GM21737 (cell line): ENCODE measurements around the gene OGFOD3.
A peak's percentile ranks its signal among the peaks of the same experiment; 100 is the strongest.
"Not testable (repeated sequence)": the region's sequence is repeated elsewhere in the genome, so short reads cannot be mapped to it uniquely, and the experiment has no call there.

Source experiments
- ATAC-seq: cut with Tn5 transposase; IDR thresholded peaks from one replicate; pipeline ENCODE4 v1.9.1; 2021; ENCODE audit warnings: mild to moderate bottlenecking, moderate library complexity; ENCODE audit not compliant: unreplicated experiment

The OGFOD3 gene

DNA sequence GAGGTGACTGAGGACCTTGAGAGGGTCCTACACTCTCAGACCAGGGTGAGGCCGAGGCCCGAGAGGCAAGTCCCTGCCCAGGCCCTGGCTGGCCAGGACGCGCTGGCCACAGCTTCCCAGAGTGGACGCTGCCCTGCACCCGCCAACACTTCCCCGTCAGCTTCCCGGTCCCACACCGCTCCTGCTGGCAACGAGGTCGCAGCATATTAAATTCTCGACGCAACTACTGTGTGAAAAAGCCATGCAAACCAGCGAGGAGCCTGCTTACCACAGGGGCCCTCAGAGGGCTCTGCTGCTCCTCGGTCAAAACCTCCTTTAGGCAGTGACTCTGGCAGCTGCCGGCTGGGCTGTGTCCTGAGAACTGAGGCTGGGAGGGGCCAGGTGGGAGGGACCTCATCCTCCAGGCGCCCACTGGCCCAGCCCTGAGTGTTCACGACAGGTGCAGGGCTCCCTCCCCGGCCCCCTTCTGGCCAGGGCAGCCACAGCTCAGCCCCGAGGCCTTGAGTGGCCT is 61.5 kb downstream of the OGFOD3 start:
- no peak for ATAC-seq

DNA sequence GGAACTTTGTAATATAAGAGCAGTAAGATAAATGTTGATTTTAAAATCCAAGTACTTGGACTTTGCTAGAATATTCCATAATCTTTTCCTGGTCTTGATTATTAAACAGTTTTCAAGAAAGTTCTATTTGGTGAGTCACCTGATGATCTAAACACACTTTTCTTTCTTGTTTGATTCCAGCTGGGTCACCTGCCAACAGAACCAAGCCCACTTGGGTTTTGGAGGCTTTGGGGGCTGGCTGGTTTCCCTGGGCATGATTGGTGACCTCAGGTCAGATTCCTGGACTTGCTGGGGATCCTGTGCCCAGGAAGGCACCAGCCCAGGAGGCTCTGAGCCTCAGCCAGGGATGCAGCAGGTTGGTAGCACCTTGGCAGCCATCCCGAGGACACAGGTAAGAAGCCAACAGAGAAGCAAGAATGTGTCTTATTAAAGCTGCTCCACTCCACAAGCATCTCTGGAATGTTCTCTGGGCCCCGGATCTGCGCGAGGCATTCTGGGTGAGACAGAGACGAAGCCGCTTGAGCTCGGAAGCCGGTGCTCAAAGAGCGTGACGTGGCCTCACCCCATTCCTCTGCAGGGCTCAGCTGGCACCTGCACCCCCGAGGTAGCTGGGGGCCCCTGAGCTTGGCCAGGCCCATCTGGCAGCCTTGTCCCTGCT is 62.5 kb downstream of the OGFOD3 start:
- ATAC-seq: no peak

DNA sequence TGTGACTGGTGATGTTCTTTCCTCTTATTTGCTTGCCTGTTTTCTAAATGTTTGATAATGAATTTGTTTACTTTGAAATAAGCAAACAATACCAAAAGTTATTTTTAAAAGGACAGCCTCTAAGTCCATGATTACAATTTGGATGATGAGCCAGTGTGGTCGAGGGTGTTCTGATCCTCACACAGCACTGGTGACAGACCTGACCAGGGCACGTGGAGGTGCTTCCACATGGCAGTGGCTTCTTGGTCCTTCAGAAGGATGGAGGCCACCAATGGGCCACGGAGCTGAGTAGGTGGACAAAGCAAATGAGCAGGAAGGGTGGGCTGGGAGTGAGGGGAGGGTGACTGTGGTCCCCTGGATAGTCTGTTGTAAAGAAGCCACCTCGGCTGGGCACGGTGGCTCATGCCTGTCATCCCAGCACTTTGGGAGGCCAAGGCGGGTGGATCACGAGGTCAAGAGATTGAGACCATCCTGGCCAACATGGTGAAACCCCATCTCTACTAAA is 63.5 kb downstream of the OGFOD3 start:
- ATAC-seq: no peak

DNA sequence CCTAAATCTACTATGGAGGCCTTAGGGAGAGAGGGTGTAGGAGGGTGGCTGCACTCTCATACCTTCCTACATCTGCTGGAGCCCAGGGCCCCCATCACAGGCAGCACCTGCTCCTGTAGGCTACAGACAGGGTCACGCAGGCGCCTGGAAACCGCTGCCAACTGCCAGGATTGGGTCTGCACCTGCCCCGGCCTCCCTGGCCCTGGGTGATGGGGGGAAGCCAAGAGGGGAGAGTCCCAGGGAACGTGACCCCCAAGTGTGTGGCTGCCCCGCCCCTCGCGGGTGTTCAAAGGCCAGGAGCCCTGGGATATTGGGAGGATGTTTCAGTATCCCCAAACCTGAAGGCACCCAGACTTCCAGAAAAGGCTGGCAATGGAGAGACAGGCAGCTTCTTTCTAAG is 64.9 kb downstream of the OGFOD3 start:
- no peak for ATAC-seq

DNA sequence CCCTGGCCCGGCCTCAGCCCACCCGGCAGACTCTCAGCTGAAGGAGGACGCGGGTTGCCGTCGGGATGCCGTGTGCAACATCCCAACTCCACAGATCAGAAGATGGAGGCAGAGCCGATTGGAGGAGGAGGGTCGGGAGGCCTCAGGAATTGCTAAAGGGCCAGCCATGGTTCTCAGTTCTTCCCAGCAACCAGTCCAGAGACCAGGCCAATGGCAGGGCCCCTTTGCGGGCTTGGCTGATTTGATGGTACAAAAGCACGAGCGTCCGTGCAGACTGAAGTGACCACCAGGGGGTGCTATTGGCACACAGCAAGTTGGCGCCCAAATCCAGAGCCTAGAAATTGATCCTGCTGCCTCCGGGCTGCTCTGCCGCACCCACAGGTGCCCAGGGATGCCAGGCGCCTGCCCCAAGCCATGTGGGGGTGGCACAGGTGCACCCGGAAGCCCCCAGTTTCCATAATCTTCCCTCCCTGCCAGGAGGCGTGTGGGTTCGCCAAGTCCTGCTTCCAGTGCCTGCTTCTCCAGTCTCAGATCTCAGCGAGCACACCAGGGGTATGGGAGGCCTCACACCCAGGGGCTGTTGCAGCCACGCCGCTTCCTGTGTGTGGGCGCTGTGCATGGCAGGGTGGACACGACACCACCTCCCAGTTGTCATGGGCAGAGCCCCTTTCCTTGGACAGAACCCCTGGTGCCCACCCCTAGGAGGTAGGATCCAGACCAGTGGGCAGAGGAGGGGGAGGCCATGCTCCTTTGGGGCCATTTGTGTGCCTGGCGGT is 66.5 kb downstream of the OGFOD3 start:
- ATAC-seq: peak; percentile 42

DNA sequence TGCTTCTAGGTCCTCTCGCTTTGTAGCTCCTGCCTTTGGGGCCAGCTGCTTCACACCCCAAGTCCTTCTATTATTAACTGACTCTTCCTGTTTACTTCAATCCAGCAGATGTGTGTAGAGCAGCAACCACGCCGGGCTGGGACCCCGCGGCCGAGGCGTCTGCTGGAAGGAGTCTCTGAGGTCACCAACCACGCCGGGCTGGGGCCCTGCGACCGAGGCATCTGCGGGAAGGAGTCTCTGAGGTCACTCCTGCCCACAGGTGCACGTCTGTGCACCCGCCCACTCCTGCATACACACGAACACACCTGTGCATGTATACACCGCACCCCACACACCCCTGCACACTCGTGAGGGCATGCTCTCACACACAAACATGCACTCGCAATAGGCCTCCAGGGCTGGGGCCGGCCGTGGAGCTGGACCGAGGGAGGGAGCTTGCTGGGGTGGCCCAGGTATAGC is 67.1 kb downstream of the OGFOD3 start:
- ATAC-seq: peak; percentile 59

DNA sequence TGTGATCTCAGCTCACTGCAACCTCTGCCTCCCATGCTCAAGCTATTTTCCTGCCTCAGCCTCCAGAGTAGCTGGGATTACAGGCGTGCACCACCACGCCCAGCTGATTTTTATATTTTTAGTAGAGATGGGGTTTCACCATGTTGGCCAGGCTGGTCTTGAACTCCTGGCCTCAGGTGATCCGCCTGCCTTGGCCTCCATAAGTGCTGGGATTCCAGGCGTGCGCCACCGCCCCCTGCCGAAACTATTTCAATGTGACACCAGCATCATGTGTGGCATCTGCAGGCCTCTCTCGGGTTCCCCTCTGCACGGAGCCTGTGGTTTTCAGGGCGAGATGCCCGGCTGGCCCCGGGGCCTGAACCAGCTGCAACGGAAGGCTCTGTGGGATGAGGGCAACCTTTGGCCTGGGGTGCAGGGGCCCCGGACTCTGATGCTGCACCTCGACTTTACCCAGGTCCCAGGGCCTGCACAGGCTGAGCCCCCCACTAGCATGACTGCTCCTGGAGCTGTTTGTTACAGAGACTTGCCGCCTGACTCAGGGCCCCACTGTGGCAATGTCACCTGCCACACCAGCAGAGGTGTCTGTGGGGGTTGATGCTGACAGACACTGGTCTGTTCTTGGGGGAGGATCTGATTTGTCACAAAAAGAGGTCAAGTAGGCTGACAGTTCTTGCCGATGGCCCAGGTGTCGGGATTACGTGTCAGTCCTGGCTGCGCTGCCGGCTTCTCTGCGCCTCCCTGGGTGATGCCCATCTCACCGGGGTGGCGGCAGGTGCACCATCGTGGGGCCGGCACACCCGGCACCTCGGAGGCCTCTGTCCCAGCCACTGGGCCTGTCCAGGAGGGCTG is 68.0 kb downstream of the OGFOD3 start:
- no peak for ATAC-seq

DNA sequence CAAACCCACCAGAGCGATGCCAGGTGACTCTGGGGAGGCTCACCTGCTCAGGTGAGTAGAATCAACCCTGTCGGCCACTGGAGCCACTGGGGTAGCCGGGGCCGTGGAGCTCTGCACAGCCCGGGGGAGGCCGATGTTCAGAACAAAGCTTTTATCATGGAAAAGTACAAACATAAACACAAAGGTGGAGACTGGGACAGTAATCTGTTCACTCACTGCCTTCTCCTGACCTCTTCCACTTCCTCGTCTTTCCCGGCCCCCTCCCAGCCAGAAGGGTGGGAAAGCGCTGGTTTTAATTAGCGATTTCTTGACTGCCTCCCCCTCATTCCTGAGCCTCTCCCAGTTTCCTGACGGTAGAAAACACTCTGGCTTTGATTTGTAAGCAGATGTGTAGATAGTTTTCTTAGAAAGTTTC is 69.1 kb downstream of the OGFOD3 start:
- ATAC-seq: no peak

DNA sequence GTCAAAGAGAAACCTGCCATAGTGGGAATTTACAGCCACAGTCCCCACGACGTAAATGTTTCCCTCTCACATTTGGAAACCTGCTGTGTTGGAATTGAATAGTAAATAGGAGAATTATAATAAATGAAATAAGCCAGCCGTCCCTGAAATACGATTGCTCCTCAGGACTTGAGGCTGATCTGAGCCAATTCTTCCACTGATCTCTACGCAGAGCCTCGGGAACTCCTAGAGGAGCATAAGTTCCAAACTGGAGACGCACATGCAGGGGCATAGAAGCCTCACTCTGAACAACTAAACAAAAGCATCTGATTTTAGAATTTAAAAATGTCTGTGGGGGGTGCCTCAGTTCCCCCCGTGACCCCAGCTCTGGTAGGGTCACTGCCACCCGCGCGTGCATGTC is 69.5 kb downstream of the OGFOD3 start:
- no peak for ATAC-seq

DNA sequence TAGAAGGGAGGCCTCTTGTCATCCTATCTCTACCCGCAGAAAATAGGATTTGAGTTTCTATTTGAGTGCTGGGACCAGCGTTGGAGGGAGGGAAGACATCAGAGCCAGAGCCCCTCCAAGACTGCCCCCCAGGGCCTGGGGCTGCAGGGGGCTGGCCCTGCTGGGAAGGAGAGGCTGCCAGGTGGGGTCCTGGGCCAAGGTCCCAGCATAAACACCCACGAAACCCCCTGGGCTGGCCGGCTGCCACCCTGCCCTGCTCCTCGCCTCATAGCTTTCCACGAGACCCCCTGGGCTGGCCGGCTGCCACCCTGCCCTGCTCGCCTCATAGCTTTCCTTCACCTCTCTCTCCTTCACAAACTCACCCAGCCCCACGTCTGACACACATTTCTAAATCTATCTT is 70.0 kb downstream of the OGFOD3 start:
- no peak for ATAC-seq

DNA sequence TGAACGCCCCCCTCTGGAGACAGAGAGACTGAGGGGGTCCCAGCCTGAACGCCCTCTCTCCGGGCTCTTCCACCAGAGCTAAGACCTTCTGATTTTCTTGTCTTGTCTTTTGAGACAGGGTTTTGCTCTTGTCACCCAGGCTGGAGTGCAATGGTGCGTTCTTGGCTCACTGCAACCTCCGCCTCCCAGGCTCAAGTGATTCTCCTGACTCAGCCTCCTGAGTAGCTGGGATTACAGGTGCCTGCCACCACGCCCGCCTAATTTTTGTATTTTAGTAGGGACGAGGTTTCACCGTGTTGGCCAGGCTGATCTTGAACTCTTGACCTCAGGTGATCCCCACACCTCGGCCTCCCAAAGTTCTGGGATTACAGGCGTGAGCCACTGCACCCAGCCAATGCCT is 70.4 kb downstream of the OGFOD3 start:
- ATAC-seq: not testable (repeated sequence)

DNA sequence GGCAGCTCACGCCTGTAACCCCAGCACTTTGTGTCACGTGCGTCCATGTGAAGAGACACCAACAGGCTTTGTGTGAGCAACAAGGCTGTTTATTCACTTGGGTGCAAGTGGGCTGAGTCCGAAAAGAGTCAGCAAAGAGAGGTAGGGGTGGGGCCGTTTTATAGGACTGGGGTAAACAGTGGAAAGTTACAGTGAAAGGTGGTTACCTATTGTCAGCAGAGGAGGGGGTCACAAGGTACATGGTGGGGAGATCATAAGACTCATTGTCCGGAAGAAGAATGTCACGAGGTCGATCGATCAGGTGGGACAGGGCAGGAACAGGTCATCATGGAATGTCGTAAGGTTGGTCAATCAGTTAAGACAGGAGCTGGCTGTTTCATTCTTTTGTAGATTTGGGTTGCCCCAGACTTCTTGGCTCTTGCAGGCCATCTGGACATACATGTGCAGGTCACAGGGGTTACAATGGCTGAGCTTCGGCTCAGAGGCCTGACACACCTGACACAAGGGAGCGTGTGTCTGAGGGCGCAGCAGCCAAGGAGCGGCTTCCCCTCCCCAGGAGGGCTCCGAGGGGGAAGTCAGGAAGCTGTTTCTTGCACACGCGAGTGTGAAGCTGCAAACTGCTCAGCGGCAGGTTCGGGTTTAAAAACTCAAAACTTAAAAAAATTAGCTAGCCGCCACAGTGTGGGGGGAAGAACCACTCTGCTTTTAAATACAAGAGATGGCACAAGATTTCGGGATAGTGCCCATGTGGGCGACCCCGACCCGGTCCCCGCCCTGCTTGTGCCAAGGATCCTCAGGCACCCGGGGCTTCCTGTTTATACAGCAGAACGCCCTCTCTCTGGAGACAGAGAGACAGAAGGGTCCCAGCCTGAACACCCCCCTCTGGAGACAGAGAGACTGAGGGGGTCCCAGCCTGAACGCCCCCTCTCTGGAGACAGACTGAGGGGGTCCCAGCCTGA is 71.8 kb downstream of the OGFOD3 start:
- no peak for ATAC-seq

DNA sequence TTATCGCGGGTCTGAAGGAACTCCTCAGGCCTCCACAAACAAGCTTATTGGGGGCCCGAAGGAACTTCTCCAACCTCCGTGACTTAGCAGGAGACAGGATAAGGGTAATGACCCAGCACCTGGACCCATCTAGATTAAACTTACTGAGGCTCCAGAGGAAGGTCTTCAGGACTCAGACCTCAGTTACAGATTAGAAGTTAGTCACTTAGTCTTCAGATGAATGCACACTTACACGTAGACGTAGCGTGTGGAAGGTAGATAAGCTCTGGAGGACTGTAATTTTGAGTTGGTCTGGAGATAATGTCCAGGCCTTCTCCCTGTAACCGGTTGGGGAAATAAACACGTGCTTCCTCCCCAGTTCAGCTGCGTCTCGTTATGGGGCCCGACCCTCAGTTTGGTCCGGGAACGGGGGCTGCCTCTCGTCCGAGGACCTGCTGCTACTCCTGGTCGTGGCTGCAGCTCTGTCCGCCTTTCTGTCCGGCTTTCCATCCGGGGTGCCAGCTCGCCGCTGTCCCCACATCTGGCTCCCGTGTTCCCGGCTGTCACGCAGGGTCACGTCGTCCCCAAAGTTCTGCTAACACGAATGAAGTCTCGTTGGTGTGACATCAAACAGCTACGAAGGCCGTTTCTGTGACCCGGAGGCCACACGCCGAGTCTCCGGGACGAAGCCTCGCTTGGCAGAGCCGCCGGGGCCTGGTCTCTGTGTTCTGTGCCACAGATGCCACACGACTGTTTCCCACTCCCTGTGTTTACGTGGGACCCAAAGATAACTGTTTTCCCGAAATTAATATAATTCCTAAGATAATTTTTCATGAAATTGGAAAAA is 73.0 kb downstream of the OGFOD3 start:
- no peak for ATAC-seq

DNA sequence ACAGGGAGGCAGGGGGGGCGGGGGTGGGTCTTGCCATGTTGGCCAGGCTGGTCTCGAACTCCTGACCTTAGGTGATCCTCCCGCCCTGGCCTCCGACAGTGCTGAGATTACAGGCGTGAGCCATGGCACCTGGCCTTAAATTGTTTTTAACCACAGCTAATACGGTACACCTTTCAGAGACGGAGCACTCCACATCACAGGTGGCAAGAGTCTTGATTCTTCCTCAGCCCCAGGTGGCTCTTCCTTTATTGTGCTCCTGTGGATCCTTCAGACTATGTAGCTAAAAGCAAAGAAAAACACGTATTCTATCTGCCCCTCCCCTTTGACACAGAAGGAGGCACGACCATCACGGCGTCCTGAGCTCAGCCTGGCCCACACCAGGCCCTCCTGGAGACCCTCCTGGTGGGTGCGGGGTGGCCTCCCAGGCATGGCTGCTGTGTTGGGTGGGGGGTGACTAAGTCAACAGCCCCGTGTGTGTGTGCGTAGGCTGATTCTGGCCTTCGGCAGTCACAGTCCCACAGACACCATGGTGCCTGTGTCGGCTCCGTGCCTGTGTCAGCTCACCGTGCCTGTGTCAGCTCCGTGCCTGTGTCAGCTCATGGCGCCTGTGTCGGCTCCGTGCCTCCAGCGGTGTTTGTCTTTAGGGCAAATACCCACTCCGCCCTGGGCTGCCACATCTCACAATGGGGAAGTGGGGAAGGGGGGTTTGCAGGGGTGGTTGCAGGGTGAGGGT is 74.0 kb downstream of the OGFOD3 start:
- no peak for ATAC-seq

DNA sequence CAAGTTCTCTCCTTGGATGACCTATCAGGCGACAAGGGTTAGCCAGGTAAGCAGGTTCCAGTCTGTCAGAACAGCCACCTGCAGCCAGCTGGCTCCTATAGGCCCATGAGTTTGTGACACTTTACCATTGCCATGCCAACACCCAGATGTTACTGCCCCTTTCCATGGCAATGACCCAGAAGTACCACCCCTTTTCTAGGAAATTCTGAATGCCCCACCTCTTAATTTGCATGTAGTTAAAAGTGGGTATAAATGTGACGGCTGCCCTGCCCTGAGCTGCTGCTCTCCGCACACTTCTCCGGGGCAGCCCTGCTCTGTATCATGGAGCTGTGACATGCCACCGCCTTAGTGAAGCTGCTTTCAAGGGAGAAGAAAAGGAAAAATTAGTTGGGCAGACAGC is 74.8 kb downstream of the OGFOD3 start:
- ATAC-seq: no peak

DNA sequence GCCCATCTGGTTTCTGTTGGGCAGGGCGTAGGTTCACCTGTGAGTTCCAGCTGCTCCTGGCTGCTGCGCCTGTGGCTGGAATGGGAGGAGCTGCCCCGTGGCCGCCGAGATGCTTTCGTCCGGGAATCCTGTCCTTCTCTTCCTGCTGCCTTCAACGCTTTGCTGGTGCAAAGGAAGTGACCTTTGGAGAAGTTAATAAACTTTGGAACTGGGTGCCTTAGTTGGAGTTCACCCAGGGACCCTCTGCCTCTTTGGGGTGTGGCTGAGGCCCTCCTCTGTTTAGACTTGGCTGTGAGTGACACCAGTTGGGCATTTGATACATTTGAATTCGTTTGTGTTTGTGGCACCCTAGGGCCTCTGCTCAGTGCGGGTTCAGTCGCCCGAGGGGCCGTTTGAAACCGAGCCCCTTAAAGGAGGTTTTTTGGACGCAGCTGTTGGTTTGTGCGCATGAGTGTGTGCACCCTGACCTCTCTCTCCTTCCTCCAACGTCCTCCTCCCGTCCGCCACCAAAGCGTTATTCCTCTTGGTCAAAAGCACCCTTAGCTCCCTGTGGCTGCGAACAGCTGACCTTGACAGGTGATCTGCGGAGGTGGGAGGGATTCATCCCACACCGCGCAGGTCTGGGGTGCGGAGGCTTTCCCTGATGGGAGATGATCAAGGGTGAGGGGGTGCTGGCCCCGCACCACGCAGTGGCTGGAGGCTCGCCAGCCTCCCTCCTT is 75.9 kb downstream of the OGFOD3 start:
- ATAC-seq: no peak

DNA sequence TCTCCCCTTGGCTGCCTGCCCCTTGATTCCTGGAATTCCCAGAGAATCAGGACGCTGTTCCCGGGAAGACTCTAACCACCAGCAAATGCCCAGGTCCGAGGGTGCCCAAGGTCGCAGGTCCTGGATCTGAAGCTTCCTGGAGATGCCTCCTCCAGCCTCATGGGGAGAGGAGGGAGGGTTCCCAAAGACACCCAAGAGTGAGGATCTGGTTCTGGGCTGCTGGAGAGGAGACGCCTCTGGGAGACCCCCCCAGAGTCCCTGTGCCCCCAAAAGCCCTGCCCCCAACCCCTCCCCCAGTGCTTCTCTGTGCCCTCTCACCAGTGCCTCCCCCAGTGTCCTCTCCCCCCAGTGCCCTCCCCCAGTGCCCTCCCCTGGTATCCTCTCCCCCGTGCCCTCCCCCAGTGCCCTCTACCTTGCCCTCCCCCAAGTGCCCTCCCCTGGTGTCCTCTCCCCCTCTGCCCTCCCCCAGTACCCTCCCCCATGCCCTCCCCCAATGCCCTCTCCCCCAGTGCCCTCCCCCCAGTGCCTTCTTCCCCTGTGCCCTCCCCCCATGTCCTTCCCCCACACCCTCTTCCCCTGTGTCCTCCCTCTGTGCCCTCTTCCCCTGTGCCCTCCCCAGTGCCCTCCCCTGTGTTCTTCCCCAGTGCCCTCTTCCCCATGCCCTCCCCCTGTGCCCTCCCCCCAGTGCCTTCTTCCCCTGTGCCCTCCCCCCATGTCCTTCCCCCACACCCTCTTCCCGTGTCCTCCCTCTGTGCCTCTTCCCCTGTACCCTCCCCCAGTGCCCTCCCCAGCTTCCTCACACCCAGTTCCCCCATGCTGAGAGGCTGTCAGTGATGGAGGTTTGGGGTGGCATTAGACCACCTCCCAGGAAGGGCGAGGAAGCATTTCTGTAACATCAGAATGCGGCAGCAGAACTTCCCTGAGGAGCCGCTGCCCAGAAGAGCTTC is 78.5 kb downstream of the OGFOD3 start:
- no peak for ATAC-seq
